Uterus (tissue), 4 donors: Measurements from ENCODE around the gene WDFY2. TPM values are rescaled to one million over a fixed set of nuclear protein-coding genes. Genes with fewer than 3 reads are reported as not detected.
A peak's percentile ranks its signal among the peaks of the same experiment; 100 is the strongest.

Experiments used
- DNase-seq, 2 donors: peaks; one replicate each; pipeline ENCODE4 v3.0.0-alpha.2; 2019 to 2020
- H3K27ac ChIP-seq, 2 donors: fragments of 200-600 bp; sonication (generic); 1 replicate in 1 of 2; 2 replicates in 1 of 2; pipeline ENCODE4 v1.5.1; 2016 to 2018
- H3K27me3 ChIP-seq, 2 donors: fragments of 200-600 bp; sonication (generic); one replicate each; pipeline ENCODE4 v1.5.1; 2018 to 2019; ENCODE audit warnings: control low read depth in 1 of 2
- H3K36me3 ChIP-seq, 2 donors: fragments of 200-600 bp; sonication (generic); one replicate each; pipeline ENCODE4 v1.5.1; 2019; ENCODE audit warnings: control low read depth in 1 of 2
- H3K4me1 ChIP-seq, 2 donors: fragments of 200-600 bp; sonication (generic); one replicate each; pipeline ENCODE4 v1.5.1; 2018 to 2019; ENCODE audit warnings: control low read depth in 1 of 2
- H3K4me3 ChIP-seq, 2 donors: fragments of 200-600 bp; sonication (generic); 1 replicate in 1 of 2; 2 replicates in 1 of 2; pipeline ENCODE4 v1.5.1; 2018 to 2019; ENCODE audit warnings: mild to moderate bottlenecking in 1 of 2
- H3K9me3 ChIP-seq, 2 donors: fragments of 200-600 bp; sonication (generic); one replicate each; pipeline ENCODE4 v1.5.1; 2019; ENCODE audit warnings: control low read depth in 1 of 2
- CTCF ChIP-seq, 4 experiments: fragments of 200-600 bp in 2 of 4; fragments of 450-650 bp in 2 of 4; sonication (generic) in 2 of 4; IDR thresholded peaks; one replicate each; pipeline ENCODE4 v1.5.1; 2016 to 2019; ENCODE audit warnings: antibody characterized with exemption in 4 of 4, mild to moderate bottlenecking in 2 of 4, moderate library complexity in 1 of 4
- POLR2A ChIP-seq, 2 donors: fragments of 450-650 bp; IDR thresholded peaks; one replicate each; pipeline ENCODE4 v1.6.1; 2016; ENCODE audit warnings: antibody characterized with exemption in 2 of 2, mild to moderate bottlenecking in 1 of 2, moderate library complexity in 1 of 2
- intact Hi-C: fragments of 100-400 bp; cut with DNase I; formaldehyde crosslinking; loops from one replicate; pipeline ENCODE4 v1.15.1; 2023; ENCODE audit warnings: low total_unique reads
- total RNA-seq, 4 donors: library from RNA; depleted of rRNA in 3 of 4; stranded (reverse); fragments of >200 nt in 3 of 4; gene quantifications; one replicate each; pipeline versions ENCODE4 v1.1.0 to v1.2.4, GENCODE V29; 2014 to 2023
- donor health status: DM: yes; HTN: yes; CAD: no.

WDFY2 gene
- total RNA-seq, 4 donors from 2014 or later = 7.9 to 21.0 (median 9.1) TPM

GRCh38 chr13:51663973-51664957 is 80.0 kb downstream of the WDFY2 start:
- TF ChIP-seq POLR2A (IDR thresholded peaks at IDR 0.05) (no peak), CTCF (IDR thresholded peaks at IDR 0.05) (no peak)
- no peaks in the 10 kb centered on the region for H3K36me3 ChIP-seq
- no peak overlapping the region for H3K4me3 ChIP-seq
- H3K27ac ChIP-seq = peak overlapping the region in 1 of 2 donors; percentile 28
- H3K9me3 ChIP-seq = no peaks in the 10 kb centered on the region
- DNase-seq = peak in 1 of 2 donors; percentile 25
- no peaks in the 10 kb centered on the region for H3K4me1 ChIP-seq
- intact Hi-C loops = no loop called here
- no peaks in the 10 kb centered on the region for H3K27me3 ChIP-seq

- intact Hi-C loops = no loop called here
Observed at GRCh38 chr13:51665456-51665855, 81.2 kb downstream of the WDFY2 start.

GRCh38 chr13:51666374-51666773 is 82.1 kb downstream of the WDFY2 start:
- intact Hi-C loops = no loop called here
- H3K36me3 ChIP-seq = no peaks in the 10 kb centered on the region
- TF ChIP-seq CTCF (IDR thresholded peaks at IDR 0.05) = no peak
- no peaks in the 10 kb centered on the region for H3K27me3 ChIP-seq
- DNase-seq = no peak
- no peaks in the 10 kb centered on the region for H3K4me1 ChIP-seq
- H3K27ac ChIP-seq = no peak overlapping the region
- no peak overlapping the region for H3K4me3 ChIP-seq
- no peaks in the 10 kb centered on the region for H3K9me3 ChIP-seq

More at GRCh38 chr13:51665456-51665855, 81.2 kb downstream of the WDFY2 start:
- no peak for TF ChIP-seq POLR2A (IDR thresholded peaks at IDR 0.05)
- TF ChIP-seq CTCF (IDR thresholded peaks at IDR 0.05) = no peak
- no peaks in the 10 kb centered on the region for H3K4me1 ChIP-seq
- DNase-seq = no peak
- no peaks in the 10 kb centered on the region for H3K36me3 ChIP-seq
- H3K4me3 ChIP-seq = no peak overlapping the region
- no peaks in the 10 kb centered on the region for H3K27me3 ChIP-seq
- no peak overlapping the region for H3K27ac ChIP-seq
- H3K9me3 ChIP-seq = no peaks in the 10 kb centered on the region

- no peaks in the 10 kb centered on the region for H3K9me3 ChIP-seq
- no peaks in the 10 kb centered on the region for H3K27me3 ChIP-seq
- DNase-seq = no peak
- no peaks in the 10 kb centered on the region for H3K36me3 ChIP-seq
- H3K27ac ChIP-seq = no peak overlapping the region
- intact Hi-C loops = no loop called here
- TF ChIP-seq CTCF (IDR thresholded peaks at IDR 0.05) = no peak
- no peak for TF ChIP-seq POLR2A (IDR thresholded peaks at IDR 0.05)
- H3K4me1 ChIP-seq = no peaks in the 10 kb centered on the region
- H3K4me3 ChIP-seq = no peak overlapping the region
Observed at GRCh38 chr13:51666839-51667238, 82.6 kb downstream of the WDFY2 start.

- H3K9me3 ChIP-seq = no peaks in the 10 kb centered on the region
- no peaks in the 10 kb centered on the region for H3K27me3 ChIP-seq
- no peak for DNase-seq
- H3K36me3 ChIP-seq = no peaks in the 10 kb centered on the region
- H3K27ac ChIP-seq = no peak overlapping the region
- TF ChIP-seq POLR2A (IDR thresholded peaks at IDR 0.05) (no peak), CTCF (IDR thresholded peaks at IDR 0.05) (no peak)
- no peak overlapping the region for H3K4me3 ChIP-seq
- intact Hi-C loops = no loop called here
- H3K4me1 ChIP-seq = no peaks in the 10 kb centered on the region
Observed at GRCh38 chr13:51668580-51669195, 84.4 kb downstream of the WDFY2 start.
